T-helper 2 cell (primary cell): ENCODE measurements around the gene TGM2.

Source experiments
- DNase-seq, 5 experiments: peaks; one replicate each; pipeline versions ENCODE4 v3.0.0 to v3.0.0-alpha.2; 2012 to 2022

The TGM2 gene

GRCh38 chr20:38089500-38089899 is 75.6 kb downstream of the TGM2 start:
- DNase-seq = no peak

DNA sequence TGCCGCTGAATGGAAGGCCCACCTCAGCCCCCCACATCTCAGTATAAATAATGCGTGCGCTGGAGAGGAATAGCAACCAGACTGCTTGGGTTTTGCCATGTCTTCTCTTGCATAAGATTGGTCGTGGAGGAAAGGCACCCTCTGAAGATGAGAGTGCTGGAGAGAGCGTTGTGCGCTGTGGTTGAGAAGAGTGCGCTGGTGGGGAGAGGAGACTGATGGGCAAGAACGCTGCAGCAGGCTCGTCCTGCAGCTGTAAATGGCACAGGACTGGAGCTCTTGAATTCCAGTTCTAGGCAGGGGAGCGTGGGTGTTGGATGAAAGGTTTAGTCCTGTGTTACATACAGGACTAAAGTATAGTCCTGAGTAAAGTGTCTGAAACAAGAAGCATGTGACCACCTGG is 80.0 kb downstream of the TGM2 start:
- DNase-seq = no peak

DNA sequence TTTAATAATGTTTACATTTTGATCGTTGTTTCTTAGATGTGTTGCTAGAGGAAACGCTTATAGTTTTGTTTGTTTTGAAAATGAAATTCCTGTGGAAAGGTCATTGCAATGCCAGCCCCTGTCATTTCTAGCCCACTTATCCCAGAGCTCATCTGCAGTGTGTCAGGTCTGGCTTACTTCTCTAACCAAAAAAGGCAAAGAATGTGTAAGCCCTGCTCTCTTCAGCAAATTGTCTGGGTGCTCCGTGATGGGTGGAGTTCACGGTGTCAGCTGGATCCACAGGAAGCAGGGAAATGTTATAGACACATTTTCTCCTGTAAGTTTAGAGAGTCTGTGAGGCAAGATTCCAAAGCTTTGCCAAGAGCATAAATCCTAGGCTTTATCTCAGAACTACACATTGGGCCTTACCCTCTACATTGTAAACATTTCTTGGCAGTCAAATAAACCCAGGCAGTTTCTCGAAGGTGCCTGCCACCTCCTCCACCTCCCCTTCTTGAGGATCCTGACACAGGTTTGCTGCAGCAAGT is 80.6 kb downstream of the TGM2 start:
- DNase-seq = no peak

DNA sequence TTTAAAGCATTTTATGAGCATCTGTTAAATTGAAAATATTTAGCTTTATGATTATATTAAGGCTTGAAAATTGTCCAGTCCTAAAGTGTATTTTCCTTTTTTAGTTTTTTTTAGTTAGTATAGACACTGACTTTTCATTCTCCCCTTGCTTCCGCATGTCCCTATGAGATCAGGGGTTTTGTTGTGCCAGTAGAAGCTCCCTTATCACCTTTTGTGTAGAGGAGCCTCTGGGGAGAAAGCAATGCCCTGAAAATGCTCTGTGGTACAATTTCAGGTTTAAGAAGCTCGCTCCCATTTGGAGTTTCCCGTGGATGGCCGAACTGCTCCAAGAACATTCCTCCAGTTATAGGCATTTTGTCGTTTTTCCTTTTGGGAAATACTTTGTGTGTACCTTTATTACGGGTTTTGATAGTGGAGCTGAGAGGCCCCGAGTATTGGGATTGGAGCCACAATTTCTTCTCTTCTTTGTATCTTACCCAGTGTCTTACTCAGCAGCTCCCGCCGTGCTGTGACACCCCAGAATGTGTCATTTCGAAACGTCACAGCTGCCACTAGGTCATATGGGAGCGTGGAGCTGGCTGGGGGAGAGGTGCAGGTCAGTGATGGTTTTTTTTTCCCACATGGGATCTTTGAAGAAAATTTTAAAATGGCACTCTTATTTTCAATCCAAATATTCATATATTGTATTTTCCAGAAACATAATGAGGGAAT is 81.6 kb downstream of the TGM2 start:
- no peak for DNase-seq

DNA sequence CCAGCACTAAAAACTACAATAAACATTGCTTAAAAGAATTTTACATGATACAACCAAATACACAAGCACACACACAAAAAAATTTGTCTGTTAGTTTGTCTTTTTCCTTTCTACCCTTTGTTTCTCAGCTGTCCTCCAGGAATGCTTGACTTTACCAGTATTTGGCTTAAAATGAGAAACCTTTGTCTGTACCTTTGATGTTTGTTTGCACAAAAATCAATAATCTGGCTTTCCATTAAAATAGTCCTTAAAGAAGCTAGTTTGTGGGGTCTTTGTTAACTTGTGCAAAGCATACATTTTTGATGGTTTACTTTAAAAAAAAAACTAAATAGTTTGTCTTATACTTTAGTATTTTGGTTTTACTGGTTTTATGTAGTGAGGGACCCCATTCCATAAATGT is 82.2 kb downstream of the TGM2 start:
- DNase-seq = no peak

GRCh38 chr20:38081575-38081974 is 83.5 kb downstream of the TGM2 start:
- no peak for DNase-seq

DNA sequence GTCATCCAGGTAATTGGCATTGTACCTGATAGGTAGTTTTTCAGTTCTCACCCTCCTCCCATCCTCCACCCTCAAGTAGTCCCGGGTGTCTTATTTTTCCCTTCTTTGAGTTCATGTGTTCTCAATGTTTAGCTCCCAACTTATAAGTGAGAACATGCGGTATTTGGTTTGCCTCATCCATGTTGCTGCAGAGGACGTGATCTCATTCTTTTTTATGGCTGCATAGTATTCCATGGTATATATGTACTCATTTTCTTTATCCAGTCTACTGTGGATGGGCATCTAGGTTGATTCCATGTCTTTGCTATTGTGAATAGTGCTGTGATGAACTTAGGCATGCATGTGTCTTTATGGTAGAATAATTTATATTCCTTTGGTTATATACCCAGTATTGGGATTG is 85.7 kb downstream of the TGM2 start:
- no peak for DNase-seq

DNA sequence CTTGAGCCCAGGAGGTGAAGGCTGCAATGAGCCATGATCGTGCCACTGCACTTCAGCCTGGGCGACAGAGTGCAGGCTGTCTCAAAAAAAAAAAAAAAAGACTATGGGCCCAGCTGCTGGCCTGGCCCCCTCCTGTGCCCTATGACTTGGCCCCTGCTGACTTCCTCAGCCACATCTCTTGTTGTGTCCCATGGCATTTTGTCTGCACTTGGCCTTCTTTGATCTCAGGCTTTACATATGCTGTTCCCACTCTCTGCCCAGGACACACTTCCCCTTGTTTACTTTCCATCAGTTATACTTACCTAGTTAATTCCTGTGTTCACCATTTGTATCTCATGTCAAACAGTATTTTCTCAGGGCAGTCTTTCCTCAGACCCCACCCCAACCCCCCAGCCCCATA is 87.0 kb downstream of the TGM2 start:
- no peak for DNase-seq
